ENCODE measurements around the gene NLGN1.
"Not testable (repeated sequence)": the region's sequence is repeated elsewhere in the genome, so short reads cannot be mapped to it uniquely, and the experiment has no call there.

DNA sequence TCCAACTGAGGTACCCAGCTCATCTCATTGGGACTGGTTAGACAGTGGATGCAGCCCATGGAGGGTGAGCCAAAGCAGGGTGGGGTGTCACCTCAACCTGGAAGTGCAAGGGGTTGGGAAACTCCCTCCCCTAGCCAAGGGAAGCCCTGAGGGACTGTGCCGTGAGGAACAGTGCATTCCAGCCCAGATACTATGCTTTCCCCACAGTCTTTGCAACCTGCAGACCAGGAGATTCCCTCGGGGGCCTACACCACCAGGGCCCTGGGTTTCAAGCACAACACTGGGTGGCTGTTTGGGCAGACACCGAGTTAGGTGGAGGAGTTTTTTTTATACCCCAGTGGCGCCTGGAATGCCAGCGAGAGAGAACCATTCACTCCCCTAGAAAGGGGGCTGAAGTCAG lies 15.6 kb upstream of the NLGN1 start:
- TF ChIP-seq POLR2A (IDR thresholded peaks at IDR 0.05), result not testable (repeated sequence)
- TF ChIP-seq, protein P1, sequence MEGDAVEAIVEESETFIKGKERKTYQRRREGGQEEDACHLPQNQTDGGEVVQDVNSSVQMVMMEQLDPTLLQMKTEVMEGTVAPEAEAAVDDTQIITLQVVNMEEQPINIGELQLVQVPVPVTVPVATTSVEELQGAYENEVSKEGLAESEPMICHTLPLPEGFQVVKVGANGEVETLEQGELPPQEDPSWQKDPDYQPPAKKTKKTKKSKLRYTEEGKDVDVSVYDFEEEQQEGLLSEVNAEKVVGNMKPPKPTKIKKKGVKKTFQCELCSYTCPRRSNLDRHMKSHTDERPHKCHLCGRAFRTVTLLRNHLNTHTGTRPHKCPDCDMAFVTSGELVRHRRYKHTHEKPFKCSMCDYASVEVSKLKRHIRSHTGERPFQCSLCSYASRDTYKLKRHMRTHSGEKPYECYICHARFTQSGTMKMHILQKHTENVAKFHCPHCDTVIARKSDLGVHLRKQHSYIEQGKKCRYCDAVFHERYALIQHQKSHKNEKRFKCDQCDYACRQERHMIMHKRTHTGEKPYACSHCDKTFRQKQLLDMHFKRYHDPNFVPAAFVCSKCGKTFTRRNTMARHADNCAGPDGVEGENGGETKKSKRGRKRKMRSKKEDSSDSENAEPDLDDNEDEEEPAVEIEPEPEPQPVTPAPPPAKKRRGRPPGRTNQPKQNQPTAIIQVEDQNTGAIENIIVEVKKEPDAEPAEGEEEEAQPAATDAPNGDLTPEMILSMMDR (IDR thresholded peaks at IDR 0.05), result not testable (repeated sequence)

All from lower leg skin (tissue), 3 donors.